GM12891 (cell line): ENCODE results near the gene ARHGEF28.

Experiments used
- POLR2A ChIP-seq: IDR thresholded peaks from 2 replicates; pipeline ENCODE4 v1.6.1; 2011; ENCODE audit warnings: low read depth, low read length, control low read depth
- POLR2AphosphoS5 ChIP-seq: IDR thresholded peaks from 2 replicates; pipeline ENCODE4 v1.6.1; 2011; ENCODE audit warnings: low read depth, low read length, control low read depth
- POU2F2 ChIP-seq: IDR thresholded peaks from 2 replicates; pipeline ENCODE4 v1.6.1; 2011; ENCODE audit warnings: low read depth, mild to moderate bottlenecking, control low read depth, low read length, moderate library complexity
- SPI1 ChIP-seq: IDR thresholded peaks from 2 replicates; pipeline ENCODE4 v1.6.1; 2011; ENCODE audit warnings: low read depth, low read length, control low read depth

DNA sequence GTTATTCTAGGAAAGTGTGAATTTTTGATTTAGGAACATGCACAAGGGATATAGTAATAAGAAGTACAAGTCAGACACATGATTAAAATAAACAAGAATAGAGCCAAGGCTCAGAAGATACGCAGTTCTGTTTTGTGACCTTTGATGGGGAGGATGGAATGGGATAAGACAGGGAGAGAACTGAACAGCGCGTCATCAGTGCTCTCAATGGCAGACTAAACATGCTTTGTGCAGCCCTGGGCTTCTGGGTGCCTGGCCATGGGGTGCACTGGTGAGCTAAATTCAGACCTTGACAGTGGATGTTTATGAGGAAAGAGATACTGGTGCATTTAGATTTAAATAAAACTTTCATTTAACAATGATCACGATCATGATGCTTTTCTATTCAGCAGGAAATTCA lies 309.7 kb downstream of the ARHGEF28 start:
- TF ChIP-seq POLR2AphosphoS5 (no peak), POLR2A (no peak), SPI1 (no peak), POU2F2 (no peak)
